T-helper 1 cell treated with Interleukin-12 subunit alpha and Interleukin-12 subunit beta and Interleukin-4 antibody, amounts not matched to agents 30 ng/mL and 1 ng/mL, for 36 hours (primary cell): ENCODE measurements around the gene NDEL1. TPM values are rescaled to one million over a fixed set of nuclear protein-coding genes. Genes with fewer than 3 reads are reported as not detected.

Experiments used
- intact Hi-C: fragments of 100-400 bp; cut with micrococcal nuclease; formaldehyde crosslinking; loops from one replicate; pipeline ENCODE4 v1.15.1; 2024
- total RNA-seq: library from RNA; stranded (reverse); gene quantifications from 2 replicates; pipeline ENCODE4 v1.2.3, GENCODE V29; 2022

Gene NDEL1
- total RNA-seq, 1 donor from 2014 or later: 61.5 TPM

DNA sequence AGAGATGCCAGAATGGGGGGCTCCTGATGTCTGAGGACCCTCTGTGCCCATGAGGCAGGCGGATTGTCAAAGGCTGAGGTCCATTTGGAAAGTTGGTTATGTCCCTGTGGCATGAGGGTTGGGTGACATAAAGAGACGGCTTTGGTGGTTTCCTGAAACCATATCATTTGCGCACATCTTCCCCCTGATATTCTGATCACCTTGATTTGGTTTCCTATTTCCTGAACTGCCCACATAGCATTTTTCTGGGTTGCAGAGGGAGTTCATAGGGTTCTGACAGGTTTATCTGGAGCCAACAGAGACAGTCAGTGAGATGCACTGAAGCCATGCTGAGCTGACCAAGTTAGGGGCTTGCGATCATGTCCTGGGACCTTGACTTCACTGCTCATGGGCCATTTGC lies 22.4 kb upstream of the NDEL1 start:
- intact Hi-C loops: no loop called here

- intact Hi-C loops: no loop called here
These were observed 21.7 kb upstream of the NDEL1 start for GRCh38 chr17:8413938-8414337.

- intact Hi-C loops: no loop called here
These were observed 17.9 kb upstream of the NDEL1 start for GRCh38 chr17:8417806-8418205.

DNA sequence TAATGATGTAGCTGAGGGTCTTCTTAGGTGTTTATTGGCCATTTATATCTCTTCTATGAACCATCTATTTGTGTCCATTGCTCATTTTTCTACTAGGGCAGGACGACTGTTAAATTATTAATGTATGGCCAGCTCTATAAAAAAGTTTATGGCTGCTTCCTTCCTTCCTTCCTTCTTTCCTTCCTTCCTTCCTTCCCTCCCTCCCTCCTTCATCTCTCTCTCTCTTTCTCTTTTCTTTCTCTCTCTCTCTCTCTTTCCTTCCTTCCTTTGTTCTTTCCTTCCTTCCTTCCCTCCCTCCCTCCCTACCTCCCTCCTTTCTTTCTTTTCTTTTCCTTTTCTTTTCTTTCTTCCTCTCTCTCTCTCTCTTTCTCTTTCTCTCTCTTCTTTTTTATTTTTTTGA lies 17.2 kb upstream of the NDEL1 start:
- intact Hi-C loops: no loop called here

DNA sequence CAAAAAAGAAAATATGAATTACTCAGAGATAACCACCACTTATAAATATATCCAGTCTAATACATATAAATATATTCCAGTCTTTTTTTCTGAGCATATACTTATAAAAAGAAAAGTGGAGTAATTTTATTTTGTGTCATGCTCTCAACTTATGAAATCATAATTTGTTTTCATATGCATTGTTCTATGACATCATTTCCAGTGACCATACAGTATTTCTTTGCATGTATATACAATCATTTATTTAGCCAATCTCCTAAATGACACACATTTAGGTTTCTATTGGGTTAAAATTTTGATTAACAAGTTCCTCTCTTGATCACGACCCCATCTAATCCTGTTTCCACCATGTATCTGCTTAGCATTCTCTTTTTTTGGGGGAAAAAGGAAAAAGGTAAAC lies 16.4 kb upstream of the NDEL1 start:
- intact Hi-C loops: no loop called here

DNA sequence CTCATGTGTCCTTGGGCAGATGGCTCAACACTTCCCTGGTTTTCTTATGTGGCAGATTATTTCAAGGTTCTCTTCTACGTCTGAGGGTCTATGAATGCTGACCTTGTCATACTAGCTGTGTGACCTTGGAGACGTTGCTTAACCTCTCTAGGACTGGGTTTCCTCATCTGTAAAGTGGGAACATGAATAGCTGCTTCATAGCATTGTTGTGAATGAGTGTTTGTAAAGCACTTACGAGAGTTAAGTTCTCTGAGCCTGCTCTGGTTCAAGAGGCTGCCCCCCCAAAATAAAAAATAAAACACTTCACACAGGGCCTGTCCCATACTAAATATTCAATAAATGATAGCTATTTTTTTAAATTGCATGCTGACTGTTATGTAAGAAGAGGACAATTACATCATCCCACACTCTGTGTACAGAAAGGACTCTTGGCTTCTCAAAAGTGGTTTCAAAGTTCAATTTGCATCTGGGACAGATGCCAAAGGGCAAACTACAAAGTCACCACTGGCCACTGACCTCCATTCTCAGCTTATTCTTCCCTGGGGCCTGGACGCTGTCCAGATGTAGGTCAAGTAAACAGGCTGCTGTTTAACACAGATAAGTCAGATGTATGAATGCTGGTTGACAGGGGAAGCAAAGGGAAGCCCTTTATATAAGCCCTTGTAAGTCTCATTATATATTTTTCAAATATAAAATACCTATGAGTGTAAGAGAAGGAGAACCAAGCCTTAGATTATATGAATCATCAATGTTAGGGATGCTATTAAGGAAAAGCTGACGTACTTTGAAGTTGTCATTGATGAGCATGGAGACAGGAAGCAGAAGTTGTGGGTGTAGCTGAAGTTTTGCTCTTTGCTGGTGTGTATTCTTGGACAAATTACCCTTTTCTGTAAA lies 15.4 kb upstream of the NDEL1 start:
- intact Hi-C loops: no loop called here

DNA sequence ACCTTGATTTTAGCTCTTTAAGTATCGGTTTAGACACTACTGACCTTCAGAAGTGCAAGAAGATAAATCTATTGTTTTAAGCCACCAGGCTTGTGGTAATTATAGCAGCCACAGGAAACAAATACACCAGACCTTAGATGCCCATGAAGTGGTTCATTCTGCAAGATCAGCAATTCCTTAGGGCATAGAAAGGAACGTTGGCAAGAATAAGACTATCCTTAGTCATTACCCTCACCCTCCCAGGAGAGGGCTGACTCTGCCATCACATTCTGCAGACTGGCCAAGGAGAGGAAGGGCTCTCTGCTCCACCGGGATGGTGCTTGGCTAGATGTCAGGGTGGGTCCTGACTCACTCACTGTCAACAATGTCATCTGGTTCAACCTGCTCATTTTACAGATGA lies 14.1 kb upstream of the NDEL1 start:
- intact Hi-C loops: no loop called here

- intact Hi-C loops: no loop called here
These were observed 9.5 kb upstream of the NDEL1 start for GRCh38 chr17:8426094-8426720.

GRCh38 chr17:8426802-8427201 lies 8.9 kb upstream of the NDEL1 start:
- intact Hi-C loops: no loop called here

DNA sequence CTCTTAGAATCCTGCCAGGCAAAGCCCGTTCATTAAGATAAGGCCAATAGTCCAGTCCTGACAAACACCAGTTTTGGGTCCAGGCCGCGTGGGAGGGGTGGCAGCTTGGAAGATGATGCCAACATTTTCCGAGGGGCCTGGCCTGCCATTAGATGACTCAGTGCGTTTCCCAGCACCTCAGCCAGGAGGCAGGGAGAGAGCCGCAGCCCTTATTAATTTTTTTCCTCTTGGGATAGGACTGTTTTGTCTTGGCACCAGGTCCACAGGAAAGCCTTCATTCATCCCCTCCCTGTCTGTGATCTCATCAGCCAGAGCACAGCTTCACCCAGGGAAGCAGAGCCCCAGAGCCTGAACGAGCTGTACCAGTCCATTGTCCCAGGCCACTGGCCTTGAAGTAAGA lies 4.7 kb upstream of the NDEL1 start:
- intact Hi-C loops: loop anchor here (10.0 kb wide), 2 partner anchors 276 to 576 kb away; partner anchors contain the start of genes CYB5D1, NAA38, PER1 and TMEM88

DNA sequence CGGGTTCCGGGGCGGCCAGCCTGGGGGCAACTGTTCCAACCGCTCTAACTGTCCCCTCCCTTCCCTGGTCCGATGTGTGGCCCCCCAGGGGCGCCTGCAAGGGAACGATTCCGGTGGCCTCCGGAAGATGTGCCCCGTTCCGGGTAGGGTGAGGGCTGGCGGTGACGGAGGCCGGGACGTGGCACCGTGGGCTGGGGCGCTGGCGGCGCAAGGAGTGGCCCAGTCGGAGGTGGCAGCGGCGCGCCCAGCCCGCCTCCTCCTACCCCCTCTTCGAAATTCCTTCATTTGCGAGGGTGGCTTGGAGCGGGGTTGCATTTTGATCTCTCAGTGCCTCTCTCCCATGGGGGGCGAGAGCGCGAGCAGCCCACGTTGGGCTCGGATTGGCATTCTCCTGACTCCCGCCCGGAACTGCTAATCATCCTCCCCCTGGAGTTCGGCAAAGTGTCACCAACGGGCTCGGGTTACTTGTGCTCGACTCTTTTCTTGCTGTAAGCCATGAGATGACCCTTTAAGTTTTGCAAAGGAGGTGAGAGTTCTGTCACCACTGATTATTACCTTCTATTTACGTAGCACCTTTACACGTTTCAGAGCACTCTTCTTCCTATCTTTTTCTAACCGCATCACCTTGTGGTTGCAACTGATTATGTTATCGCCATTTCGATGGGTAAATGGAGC lies 622 bp downstream of the NDEL1 start:
- intact Hi-C loops: loop anchor here (1.0 to 10.0 kb wide), 6 partner anchors 18 to 582 kb away; partner anchors contain the start of genes CNTROB, CYB5D1, NAA38 and PER1

- intact Hi-C loops: loop anchor here (1.0 to 10.0 kb wide), 6 partner anchors 18 to 582 kb away; partner anchors contain the start of genes CNTROB, CYB5D1, NAA38 and PER1
These were observed 1.1 kb downstream of the NDEL1 start for GRCh38 chr17:8436844-8437171.

DNA sequence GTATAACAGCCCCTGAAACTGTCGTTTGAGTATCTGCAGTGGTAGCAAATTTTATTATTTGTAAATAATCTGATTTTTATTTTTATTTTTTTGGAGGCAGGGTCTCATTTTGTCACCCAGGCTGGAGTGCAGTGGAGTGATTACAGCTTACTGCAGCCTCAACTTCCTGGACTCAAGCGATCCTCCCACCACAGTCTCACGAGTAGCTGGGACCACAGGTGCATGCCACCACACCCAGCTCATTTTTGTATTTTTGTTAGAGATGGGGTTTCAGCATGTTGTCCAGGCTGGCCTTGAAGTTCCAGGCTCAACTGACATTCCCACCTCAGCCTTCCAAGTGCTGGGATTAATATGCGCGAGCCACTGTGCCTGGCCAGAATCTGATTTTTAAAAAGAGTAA lies 2.8 kb downstream of the NDEL1 start:
- intact Hi-C loops: loop anchor here (5.0 to 10.0 kb wide), 4 partner anchors 151 to 584 kb away; partner anchors contain the start of genes CNTROB, CYB5D1, NAA38 and PER1

- intact Hi-C loops: loop anchor here (5.0 to 10.0 kb wide), 4 partner anchors 152 to 585 kb away; partner anchors contain the start of genes CNTROB, CYB5D1, NAA38 and PER1
These were observed 4.0 kb downstream of the NDEL1 start for GRCh38 chr17:8439681-8440080.

DNA sequence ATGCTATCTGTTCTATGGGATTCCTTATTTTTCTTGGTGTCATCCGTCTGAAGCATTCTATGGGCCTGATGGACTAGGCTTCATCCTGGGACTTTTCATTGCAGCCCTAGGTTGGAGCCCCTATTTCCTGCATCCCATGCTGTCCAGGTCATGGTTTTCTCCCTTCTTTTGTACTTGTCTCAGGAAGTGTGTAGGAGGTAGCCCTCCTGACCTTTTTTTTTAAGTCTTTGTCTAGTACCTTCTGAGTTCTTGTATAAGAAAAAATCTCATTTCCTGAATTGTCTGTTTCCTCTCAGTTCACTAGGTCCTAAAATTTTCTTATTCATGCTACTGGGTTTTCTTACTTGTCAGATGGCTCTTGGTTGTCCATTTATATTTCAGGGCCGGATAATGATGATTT lies 6.0 kb downstream of the NDEL1 start:
- intact Hi-C loops: no loop called here

GRCh38 chr17:8442310-8442709 lies 6.6 kb downstream of the NDEL1 start:
- intact Hi-C loops: no loop called here

DNA sequence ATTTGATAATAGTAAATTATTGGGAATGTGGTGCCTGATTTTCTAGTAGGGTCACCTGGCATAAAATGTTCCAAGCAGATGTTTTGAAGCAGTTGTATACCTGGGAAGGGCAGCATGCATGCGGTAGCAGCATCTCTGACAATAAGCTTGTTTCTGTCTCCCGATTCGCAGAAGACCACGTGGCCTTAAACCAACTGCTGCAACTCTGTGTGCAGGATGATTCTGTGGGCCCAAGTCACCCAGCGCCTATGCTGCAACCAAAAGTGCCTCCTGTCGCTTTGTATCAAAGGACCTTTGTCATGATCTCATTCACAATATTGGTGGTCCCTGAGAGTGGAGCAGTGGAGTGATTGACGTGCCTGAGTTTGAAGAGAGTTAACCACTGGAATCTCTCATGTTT lies 8.1 kb downstream of the NDEL1 start:
- intact Hi-C loops: no loop called here

DNA sequence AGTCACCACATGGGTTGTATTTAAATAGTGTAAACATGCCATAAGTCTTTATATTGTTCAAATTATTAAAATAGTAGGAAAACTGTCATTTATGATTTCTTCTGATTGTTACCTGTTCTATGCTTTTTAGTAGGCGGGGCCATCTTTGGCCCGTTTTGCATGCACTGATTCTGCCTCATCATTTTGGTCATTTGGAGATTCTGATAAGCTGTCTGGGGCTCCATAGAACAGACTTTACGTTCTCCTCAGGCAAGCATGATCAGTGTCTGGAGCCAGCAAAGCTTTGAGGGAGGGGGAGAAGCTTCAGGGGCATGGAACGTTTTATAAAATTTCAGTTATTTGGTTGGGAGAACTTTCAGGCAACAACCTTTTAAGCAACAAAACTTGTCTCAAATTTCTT lies 8.8 kb downstream of the NDEL1 start:
- intact Hi-C loops: no loop called here

DNA sequence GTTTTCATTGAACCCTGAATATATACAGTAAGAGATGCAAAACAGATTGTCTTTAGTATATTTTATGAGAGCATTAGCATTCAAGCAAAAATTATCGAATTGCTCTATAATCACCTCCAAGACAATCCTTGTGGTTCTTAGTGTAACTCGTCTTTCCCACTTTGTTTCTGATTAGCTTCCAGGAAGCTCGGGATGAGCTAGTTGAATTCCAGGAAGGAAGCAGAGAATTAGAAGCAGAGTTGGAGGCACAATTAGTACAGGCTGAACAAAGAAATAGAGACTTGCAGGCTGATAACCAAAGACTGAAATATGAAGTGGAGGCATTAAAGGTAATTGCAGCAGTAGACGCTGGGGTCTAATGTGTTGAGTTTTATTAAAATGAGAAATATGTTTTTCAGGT lies 9.9 kb downstream of the NDEL1 start:
- intact Hi-C loops: no loop called here

DNA sequence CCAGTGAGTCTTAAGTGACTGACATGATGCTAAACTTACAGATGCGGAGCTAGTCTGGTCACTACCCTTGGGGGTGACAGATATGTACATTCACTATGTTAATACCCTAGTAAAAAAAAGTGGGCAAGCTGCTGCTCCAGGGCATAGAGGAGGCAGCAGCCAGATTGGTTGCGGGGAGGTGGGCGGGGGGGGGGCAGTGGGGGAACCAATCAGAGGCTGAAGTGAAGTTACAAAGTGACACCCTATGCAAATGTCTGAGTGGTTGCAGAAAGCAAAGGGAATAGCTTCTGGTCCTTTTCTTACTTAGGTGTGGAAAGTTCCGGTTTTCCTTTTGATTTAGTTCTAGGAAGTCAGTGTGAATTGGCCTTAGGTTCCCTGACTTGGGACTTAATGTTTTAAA lies 12.1 kb downstream of the NDEL1 start:
- intact Hi-C loops: no loop called here

GRCh38 chr17:8448310-8448709 lies 12.6 kb downstream of the NDEL1 start:
- intact Hi-C loops: no loop called here
